ENCODE data around the gene TREM2. TPM values are rescaled to one million over a fixed set of nuclear protein-coding genes. Genes with fewer than 3 reads are reported as not detected.

TREM2 gene
- polyA plus RNA-seq, 1 donor from 2014 or later: not detected

DNA sequence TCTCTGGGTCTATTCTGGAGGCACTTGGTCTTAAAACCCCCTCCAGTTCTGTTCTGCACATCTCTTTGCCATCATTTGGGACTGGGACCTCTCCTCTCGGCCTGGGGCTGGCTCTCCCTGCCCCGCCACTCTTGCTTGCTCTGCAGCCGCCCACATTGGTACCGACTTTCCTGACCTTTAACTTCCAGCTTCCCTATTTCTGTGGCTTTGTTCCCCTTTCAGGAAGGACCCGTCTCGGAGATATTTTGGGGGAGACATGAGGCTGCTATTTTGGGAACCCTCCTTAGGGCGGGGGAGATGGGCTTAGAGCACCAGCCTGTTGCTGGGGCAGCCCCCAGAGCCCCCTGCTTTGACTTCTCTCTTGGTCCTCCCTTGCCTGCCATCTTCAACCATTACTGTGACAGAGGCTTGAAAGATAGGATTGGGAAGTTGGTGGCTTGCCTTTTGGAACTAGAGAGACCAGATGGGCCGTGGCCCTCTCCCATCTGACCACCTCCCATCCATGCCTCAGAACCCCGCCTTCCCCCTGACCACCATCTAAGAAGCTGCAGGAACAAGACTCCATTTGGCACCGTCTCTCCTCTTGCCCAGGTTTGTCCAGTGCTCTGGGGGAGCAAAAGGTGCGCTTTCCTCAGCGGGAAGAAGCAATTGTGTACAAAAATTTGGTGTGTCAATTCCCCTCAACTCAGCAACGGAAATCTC, 914 bp downstream of the TREM2 start:
- no peaks in the 10 kb centered on the region for H3F3A ChIP-seq (ENCODE audit: insufficient read depth, low read length, poor library complexity, severe bottlenecking)
- no peak overlapping the region for H2AFZ ChIP-seq (ENCODE audit: low read depth, low read length)
- H3K36me3 ChIP-seq (ENCODE audit: insufficient read depth, low read length): no peaks in the 10 kb centered on the region
- no peaks in the 10 kb centered on the region for H3K79me2 ChIP-seq (replicated peaks; ENCODE audit: insufficient read depth, low read length)
- H3K9me2 ChIP-seq (ENCODE audit: insufficient read depth, low read length): no peaks in the 10 kb centered on the region
- no peak overlapping the region for H3K4me3 ChIP-seq (ENCODE audit: low read length)
- no peak overlapping the region for H3K27ac ChIP-seq (ENCODE audit: low read length)
- no peak overlapping the region for H3K9ac ChIP-seq (ENCODE audit: low read length)
- H3K4me2 ChIP-seq (ENCODE audit: low read length): no peak overlapping the region
- H3K9me3 ChIP-seq (ENCODE audit: low read length): no peaks in the 10 kb centered on the region
- TF ChIP-seq, protein P1, sequence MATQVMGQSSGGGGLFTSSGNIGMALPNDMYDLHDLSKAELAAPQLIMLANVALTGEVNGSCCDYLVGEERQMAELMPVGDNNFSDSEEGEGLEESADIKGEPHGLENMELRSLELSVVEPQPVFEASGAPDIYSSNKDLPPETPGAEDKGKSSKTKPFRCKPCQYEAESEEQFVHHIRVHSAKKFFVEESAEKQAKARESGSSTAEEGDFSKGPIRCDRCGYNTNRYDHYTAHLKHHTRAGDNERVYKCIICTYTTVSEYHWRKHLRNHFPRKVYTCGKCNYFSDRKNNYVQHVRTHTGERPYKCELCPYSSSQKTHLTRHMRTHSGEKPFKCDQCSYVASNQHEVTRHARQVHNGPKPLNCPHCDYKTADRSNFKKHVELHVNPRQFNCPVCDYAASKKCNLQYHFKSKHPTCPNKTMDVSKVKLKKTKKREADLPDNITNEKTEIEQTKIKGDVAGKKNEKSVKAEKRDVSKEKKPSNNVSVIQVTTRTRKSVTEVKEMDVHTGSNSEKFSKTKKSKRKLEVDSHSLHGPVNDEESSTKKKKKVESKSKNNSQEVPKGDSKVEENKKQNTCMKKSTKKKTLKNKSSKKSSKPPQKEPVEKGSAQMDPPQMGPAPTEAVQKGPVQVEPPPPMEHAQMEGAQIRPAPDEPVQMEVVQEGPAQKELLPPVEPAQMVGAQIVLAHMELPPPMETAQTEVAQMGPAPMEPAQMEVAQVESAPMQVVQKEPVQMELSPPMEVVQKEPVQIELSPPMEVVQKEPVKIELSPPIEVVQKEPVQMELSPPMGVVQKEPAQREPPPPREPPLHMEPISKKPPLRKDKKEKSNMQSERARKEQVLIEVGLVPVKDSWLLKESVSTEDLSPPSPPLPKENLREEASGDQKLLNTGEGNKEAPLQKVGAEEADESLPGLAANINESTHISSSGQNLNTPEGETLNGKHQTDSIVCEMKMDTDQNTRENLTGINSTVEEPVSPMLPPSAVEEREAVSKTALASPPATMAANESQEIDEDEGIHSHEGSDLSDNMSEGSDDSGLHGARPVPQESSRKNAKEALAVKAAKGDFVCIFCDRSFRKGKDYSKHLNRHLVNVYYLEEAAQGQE (IDR thresholded peaks at IDR 0.05; ENCODE audit: borderline replicate concordance): no peak
- TF ChIP-seq EZH2 (IDR thresholded peaks at IDR 0.05; ENCODE audit: borderline replicate concordance, insufficient read depth, low read length, poor library complexity, severe bottlenecking) (no peak), TAF1 (IDR thresholded peaks at IDR 0.05; ENCODE audit: low read depth) (no peak), RAD21 (conservative IDR thresholded peaks at IDR 0.05) (no peak), SMC3 (conservative IDR thresholded peaks at IDR 0.05; ENCODE audit: poor library complexity) (no peak), POLR2AphosphoS5 (IDR thresholded peaks at IDR 0.05) (no peak), EP300 (conservative IDR thresholded peaks at IDR 0.05; ENCODE audit: poor library complexity, severe bottlenecking) (no peak), MXI1 (conservative IDR thresholded peaks at IDR 0.05; ENCODE audit: poor library complexity, severe bottlenecking) (no peak)
- TF ChIP-seq, protein P2, sequence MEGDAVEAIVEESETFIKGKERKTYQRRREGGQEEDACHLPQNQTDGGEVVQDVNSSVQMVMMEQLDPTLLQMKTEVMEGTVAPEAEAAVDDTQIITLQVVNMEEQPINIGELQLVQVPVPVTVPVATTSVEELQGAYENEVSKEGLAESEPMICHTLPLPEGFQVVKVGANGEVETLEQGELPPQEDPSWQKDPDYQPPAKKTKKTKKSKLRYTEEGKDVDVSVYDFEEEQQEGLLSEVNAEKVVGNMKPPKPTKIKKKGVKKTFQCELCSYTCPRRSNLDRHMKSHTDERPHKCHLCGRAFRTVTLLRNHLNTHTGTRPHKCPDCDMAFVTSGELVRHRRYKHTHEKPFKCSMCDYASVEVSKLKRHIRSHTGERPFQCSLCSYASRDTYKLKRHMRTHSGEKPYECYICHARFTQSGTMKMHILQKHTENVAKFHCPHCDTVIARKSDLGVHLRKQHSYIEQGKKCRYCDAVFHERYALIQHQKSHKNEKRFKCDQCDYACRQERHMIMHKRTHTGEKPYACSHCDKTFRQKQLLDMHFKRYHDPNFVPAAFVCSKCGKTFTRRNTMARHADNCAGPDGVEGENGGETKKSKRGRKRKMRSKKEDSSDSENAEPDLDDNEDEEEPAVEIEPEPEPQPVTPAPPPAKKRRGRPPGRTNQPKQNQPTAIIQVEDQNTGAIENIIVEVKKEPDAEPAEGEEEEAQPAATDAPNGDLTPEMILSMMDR (IDR thresholded peaks at IDR 0.05; ENCODE audit: poor library complexity, severe bottlenecking): no peak
- no peaks in the 10 kb centered on the region for H4K20me1 ChIP-seq (ENCODE audit: insufficient read depth)
- no peaks in the 10 kb centered on the region for H3K27me3 ChIP-seq (ENCODE audit: insufficient read depth, low read depth, low read length)

DNA sequence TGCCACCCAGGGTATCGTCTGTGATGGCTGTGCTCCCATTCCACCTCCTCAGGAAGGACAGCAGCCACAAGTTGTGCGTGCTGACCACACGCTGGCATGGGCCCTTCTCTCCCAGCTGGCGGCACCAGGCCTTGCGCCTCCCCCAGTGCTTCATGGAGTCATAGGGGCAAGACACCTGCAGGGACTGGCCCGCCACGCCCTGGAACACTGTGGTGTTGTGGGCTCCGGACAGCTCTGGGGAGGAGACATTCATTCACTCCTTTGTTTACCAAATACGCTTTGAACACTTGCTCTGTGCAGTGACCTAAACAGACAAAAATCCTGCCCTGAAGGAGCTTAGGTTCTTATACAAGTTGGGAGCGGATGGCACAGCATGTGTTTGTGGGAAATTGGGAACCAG, 1.5 kb downstream of the TREM2 start:
- Histone ChIP-seq H3K27ac (ENCODE audit: low read length) (no peak overlapping the region), H3K9me2 (ENCODE audit: insufficient read depth, low read length) (no peaks in the 10 kb centered on the region), H4K20me1 (ENCODE audit: insufficient read depth) (no peaks in the 10 kb centered on the region), H3F3A (ENCODE audit: insufficient read depth, low read length, poor library complexity, severe bottlenecking) (no peaks in the 10 kb centered on the region), H3K4me2 (ENCODE audit: low read length) (no peak overlapping the region), H2AFZ (ENCODE audit: low read depth, low read length) (no peak overlapping the region), H3K79me2 (replicated peaks; ENCODE audit: insufficient read depth, low read length) (no peaks in the 10 kb centered on the region), H3K36me3 (ENCODE audit: insufficient read depth, low read length) (no peaks in the 10 kb centered on the region), H3K9me3 (ENCODE audit: low read length) (no peaks in the 10 kb centered on the region), H3K27me3 (ENCODE audit: insufficient read depth, low read depth, low read length) (no peaks in the 10 kb centered on the region), H3K9ac (ENCODE audit: low read length) (no peak overlapping the region), H3K4me3 (ENCODE audit: low read length) (no peak overlapping the region)
- TF ChIP-seq MXI1 (conservative IDR thresholded peaks at IDR 0.05; ENCODE audit: poor library complexity, severe bottlenecking) (no peak), TAF1 (IDR thresholded peaks at IDR 0.05; ENCODE audit: low read depth) (no peak), RAD21 (conservative IDR thresholded peaks at IDR 0.05) (no peak)
